HEK293 (cell line): Measurements from ENCODE around the gene MEAK7.
A peak's percentile ranks its signal among the peaks of the same experiment; 100 is the strongest.

ENCODE experiments used
- BCL11B ChIP-seq: fragments of 450-650 bp; formaldehyde crosslinking; IDR thresholded peaks from 2 replicates; pipeline ENCODE4 v1.5.1; 2016; ENCODE audit warnings: low read depth, missing biosample characterization, missing genetic modification characterization
- HIC1 ChIP-seq: fragments of 450-650 bp; formaldehyde crosslinking; IDR thresholded peaks from 2 replicates; pipeline ENCODE4 v1.5.1; 2016; ENCODE audit warnings: missing biosample characterization, missing genetic modification characterization
- KLF9 ChIP-seq: fragments of 450-650 bp; formaldehyde crosslinking; IDR thresholded peaks from 2 replicates; pipeline ENCODE4 v1.5.1; 2016; ENCODE audit warnings: missing biosample characterization, missing genetic modification characterization, low read depth
- MEIS1 ChIP-seq: sonication (generic); formaldehyde crosslinking; IDR thresholded peaks from 2 replicates; pipeline ENCODE4 v1.8.1; 2022; ENCODE audit warnings: missing genetic modification reagents, mild to moderate bottlenecking, borderline replicate concordance
- OSR2 ChIP-seq: fragments of 450-650 bp; formaldehyde crosslinking; IDR thresholded peaks from 2 replicates; pipeline ENCODE4 v1.5.1; 2016; ENCODE audit warnings: missing biosample characterization, missing genetic modification characterization
- PATZ1 ChIP-seq: fragments of 450-650 bp; formaldehyde crosslinking; IDR thresholded peaks from 2 replicates; pipeline ENCODE4 v1.5.1; 2016; ENCODE audit warnings: missing biosample characterization, missing genetic modification characterization
- PRDM1 ChIP-seq: fragments of 450-650 bp; formaldehyde crosslinking; IDR thresholded peaks from 2 replicates; pipeline ENCODE4; 2016; ENCODE audit warnings: missing biosample characterization, missing genetic modification characterization
- ZBTB49 ChIP-seq: fragments of 450-650 bp; formaldehyde crosslinking; IDR thresholded peaks from 2 replicates; pipeline ENCODE4 v1.5.1; 2016; ENCODE audit warnings: missing biosample characterization, missing genetic modification characterization, low read depth
- ZNF148 ChIP-seq: fragments of 450-650 bp; formaldehyde crosslinking; IDR thresholded peaks from 2 replicates; pipeline ENCODE4 v1.5.0; 2017; ENCODE audit warnings: missing biosample characterization, missing genetic modification characterization, borderline replicate concordance
- ZNF18 ChIP-seq: fragments of 450-650 bp; formaldehyde crosslinking; IDR thresholded peaks from 2 replicates; pipeline ENCODE4 v1.5.1; 2016; ENCODE audit warnings: missing biosample characterization, missing genetic modification characterization
- ZNF2 ChIP-seq: fragments of 450-650 bp; formaldehyde crosslinking; IDR thresholded peaks from 2 replicates; pipeline ENCODE4 v1.5.1; 2016; ENCODE audit warnings: missing biosample characterization, missing genetic modification characterization
- ZNF202 ChIP-seq: fragments of 450-650 bp; formaldehyde crosslinking; IDR thresholded peaks from 2 replicates; pipeline ENCODE4 v1.5.1; 2016; ENCODE audit warnings: missing biosample characterization, missing genetic modification characterization, borderline replicate concordance
- ZNF239 ChIP-seq: fragments of 450-650 bp; formaldehyde crosslinking; IDR thresholded peaks from 2 replicates; pipeline ENCODE4 v1.5.1; 2016; ENCODE audit warnings: missing biosample characterization, missing genetic modification characterization
- ZNF280D ChIP-seq: fragments of 450-650 bp; formaldehyde crosslinking; IDR thresholded peaks from 2 replicates; pipeline ENCODE4 v1.5.1; 2016; ENCODE audit warnings: missing biosample characterization, missing genetic modification characterization
- ZNF426 ChIP-seq: fragments of 450-650 bp; formaldehyde crosslinking; IDR thresholded peaks from 2 replicates; pipeline ENCODE4 v1.5.1; 2017; ENCODE audit warnings: missing biosample characterization, missing genetic modification characterization, mild to moderate bottlenecking, inconsistent platforms, moderate library complexity
- ZNF501 ChIP-seq: fragments of 450-650 bp; formaldehyde crosslinking; IDR thresholded peaks from 2 replicates; pipeline ENCODE4 v1.5.1; 2016; ENCODE audit warnings: missing biosample characterization, missing genetic modification characterization
- ZNF555 ChIP-seq: fragments of 450-650 bp; formaldehyde crosslinking; conservative IDR thresholded peaks from 2 replicates; pipeline ENCODE4 v1.5.1; 2017; ENCODE audit warnings: missing biosample characterization, mild to moderate bottlenecking, missing genetic modification characterization, inconsistent platforms
- ZNF704 ChIP-seq: fragments of 450-650 bp; formaldehyde crosslinking; IDR thresholded peaks from 2 replicates; pipeline ENCODE4 v1.5.1; 2016; ENCODE audit warnings: missing biosample characterization, missing genetic modification characterization
- ZNF768 ChIP-seq: fragments of 450-650 bp; formaldehyde crosslinking; IDR thresholded peaks from 2 replicates; pipeline ENCODE4 v1.5.1; 2018; ENCODE audit warnings: missing biosample characterization, mild to moderate bottlenecking, missing genetic modification characterization
- ZSCAN18 ChIP-seq: fragments of 450-650 bp; formaldehyde crosslinking; IDR thresholded peaks from 2 replicates; pipeline ENCODE4 v1.5.1; 2016; ENCODE audit warnings: missing biosample characterization, missing genetic modification characterization
- ZSCAN30 ChIP-seq: fragments of 450-650 bp; IDR thresholded peaks from 2 replicates; pipeline ENCODE4 v1.5.1; 2018; ENCODE audit warnings: missing biosample characterization, mild to moderate bottlenecking, missing genetic modification characterization, moderate library complexity

The MEAK7 gene

GRCh38 chr16:84504420-84505248, at the start of gene MEAK7 (continued):
- TF ChIP-seq ZNF280D (tag by site-specific recombination) (no peak), ZNF18 (no peak), KLF9 (peak; percentile 99), ZSCAN18 (tag by site-specific recombination) (no peak), ZNF426 (tag by site-specific recombination) (no peak), ZNF501 (no peak), ZBTB49 (tag by site-specific recombination) (no peak), PATZ1 (tag by site-specific recombination) (peak; percentile 55; the same call in 1 of the 2 replicates), ZNF202 (tag by site-specific recombination) (no peak), PRDM1 (no peak), HIC1 (no peak), ZNF704 (no peak), ZNF239 (tag by site-specific recombination) (no peak), BCL11B (no peak), ZNF148 (no peak), ZSCAN30 (tag by site-specific recombination) (peak; percentile 38; the same call in 1 of the 2 replicates), ZNF2 (tag by site-specific recombination) (no peak), MEIS1 (no peak), OSR2 (tag by site-specific recombination) (no peak), ZNF555 (tag by site-specific recombination) (no peak), ZNF768 (tag by site-specific recombination) (no peak)
